HepG2 (cell line): ENCODE data around the gene SGCD. TPM values are rescaled to one million over a fixed set of nuclear protein-coding genes. Genes with fewer than 3 reads are reported as not detected.

ENCODE experiments used
- ATAC-seq: fragments of 200-7000 bp; cut with Tn5 transposase; 3 replicates; pipeline ENCODE4 v1.9.1; 2020; ENCODE audit warnings: mild to moderate bottlenecking, moderate library complexity
- BruUV-seq: library from RNA; stranded (reverse); fragments of 400-500 nt; replicated peaks from 2 replicates; lab custom pipeline; 2021; lab: Mats Ljungman, UMichigan
- CTCF ChIA-PET: fragments of 300-600 bp; formaldehyde crosslinking; extraction: SDS; loops from one replicate; lab custom pipeline; 2021; ENCODE audit warnings: low total read pairs, inconsistent platforms, low intra/inter-chr PET ratio; lab: Yijun Ruan, JAX
- POLR2A ChIA-PET: fragments of 350-600 bp; sonication (Branson Sonifier 250); formaldehyde crosslinking; loops from one replicate; lab custom pipeline; 2020; ENCODE audit warnings: antibody characterized with exemption, inconsistent platforms; lab: Yijun Ruan, JAX
- DNase-seq: peaks from one replicate; pipeline ENCODE4 v3.0.0-alpha.2; 2015; ENCODE audit warnings: low spot score
- FAIRE-seq: peaks from 3 replicates; lab custom pipeline; 2011; peaks lifted over from hg19 to GRCh38; lab: Jason Lieb, UNC
- H2AFZ ChIP-seq: one replicate; pipeline ENCODE4 v1.6.1; 2011; ENCODE audit warnings: low read length, inconsistent platforms
- H3K27ac ChIP-seq: fragments of 300-600 bp; 3 replicates; pipeline ENCODE4 v1.8.0; 2011; ENCODE audit warnings: mixed run types, mild to moderate bottlenecking, mixed read lengths, low read length, inconsistent platforms; ENCODE audit not compliant: insufficient read depth; ENCODE audit errors: extremely low read length
- H3K27me3 ChIP-seq, 2 experiments: fragments of 200-600 bp in 1 of 2; 2 replicates in 1 of 2; 3 replicates in 1 of 2; pipeline versions ENCODE4 v1.6.0 to v1.8.0; 2011; ENCODE audit warnings: low read length in 2 of 2, mild to moderate bottlenecking in 2 of 2, moderate library complexity in 2 of 2, inconsistent platforms in 1 of 2; ENCODE audit not compliant: insufficient read depth in 2 of 2, control insufficient read depth in 1 of 2
- H3K36me3 ChIP-seq, 2 experiments: fragments of 200-600 bp in 1 of 2; replicated peaks in 1 of 2; 2 replicates in 1 of 2; 3 replicates in 1 of 2; pipeline versions ENCODE4 v1.5.1 to v1.8.0; 2011; ENCODE audit warnings: low read length in 2 of 2, inconsistent platforms in 1 of 2; ENCODE audit not compliant: insufficient read depth in 2 of 2, control insufficient read depth in 1 of 2
- H3K4me1 ChIP-seq: 2 replicates; pipeline ENCODE4 v1.5.1; 2012; ENCODE audit warnings: low read length, inconsistent platforms; ENCODE audit not compliant: insufficient read depth
- H3K4me2 ChIP-seq: 2 replicates; pipeline ENCODE4 v1.6.0; 2011; ENCODE audit warnings: low read depth, low read length, inconsistent platforms
- H3K4me3 ChIP-seq, 3 experiments: fragments of 200-600 bp in 1 of 3; sonication (generic), shearing (Covaris generic) in 1 of 3; replicated peaks in 1 of 3; 2 replicates each; pipeline ENCODE4 v1.5.1; 2011 to 2016; ENCODE audit warnings: low read length in 3 of 3, inconsistent platforms in 2 of 3, low read depth in 2 of 3, mild to moderate bottlenecking in 2 of 3, control low read depth in 1 of 3, mixed read lengths in 1 of 3; ENCODE audit not compliant: insufficient read depth in 1 of 3
- H3K79me2 ChIP-seq: one replicate; pipeline ENCODE4 v1.6.1; 2011; ENCODE audit warnings: low read length, inconsistent platforms; ENCODE audit not compliant: insufficient read depth
- H3K9ac ChIP-seq: 2 replicates; pipeline ENCODE4 v1.6.0; 2011; ENCODE audit warnings: mild to moderate bottlenecking, low read depth, low read length, inconsistent platforms; ENCODE audit not compliant: insufficient read depth
- H3K9me3 ChIP-seq: 2 replicates; pipeline ENCODE4 v1.5.1; 2012; ENCODE audit warnings: mild to moderate bottlenecking, low read length
- H4K20me1 ChIP-seq: 2 replicates; pipeline ENCODE4 v1.6.0; 2011; ENCODE audit warnings: inconsistent platforms, mild to moderate bottlenecking, low read length, moderate library complexity; ENCODE audit not compliant: insufficient read depth
- ARID2 ChIP-seq: sonication (generic); formaldehyde crosslinking; IDR thresholded peaks from 2 replicates; pipeline ENCODE4 v1.8.1; 2022; ENCODE audit warnings: mild to moderate bottlenecking, missing genetic modification reagents, borderline replicate concordance
- CTCF ChIP-seq: sonication (generic); formaldehyde crosslinking; IDR thresholded peaks from 2 replicates; pipeline ENCODE4 v1.5.0; 2020; ENCODE audit warnings: mild to moderate bottlenecking, missing genetic modification reagents, moderate library complexity
- DNMT1 ChIP-seq: sonication (generic); formaldehyde crosslinking; IDR thresholded peaks from 2 replicates; pipeline ENCODE4 v1.5.1; 2020; ENCODE audit warnings: mild to moderate bottlenecking, missing genetic modification reagents
- E2F1 ChIP-seq: sonication (generic); formaldehyde crosslinking; IDR thresholded peaks from 2 replicates; pipeline ENCODE4 v1.5.0; 2020; ENCODE audit warnings: missing genetic modification reagents
- HNRNPLL ChIP-seq: fragments of 200-400 bp; formaldehyde crosslinking; IDR thresholded peaks from 2 replicates; pipeline ENCODE4 v1.6.1; 2017; ENCODE audit warnings: mild to moderate bottlenecking, low read depth, low read length; ENCODE audit not compliant: poor library complexity, severe bottlenecking
- HOXA5 ChIP-seq: sonication (generic); formaldehyde crosslinking; IDR thresholded peaks from 2 replicates; pipeline ENCODE4 v1.4.0; 2020; ENCODE audit warnings: missing genetic modification reagents
- NFIB ChIP-seq: sonication (generic); formaldehyde crosslinking; IDR thresholded peaks from 2 replicates; pipeline ENCODE4 v1.9.0; 2021; ENCODE audit warnings: missing genetic modification reagents, mild to moderate bottlenecking, borderline replicate concordance
- SMAD1 ChIP-seq: sonication (generic); formaldehyde crosslinking; IDR thresholded peaks from 2 replicates; pipeline ENCODE4 v1.4.0; 2020; ENCODE audit warnings: missing genetic modification reagents, low read depth, mild to moderate bottlenecking, borderline replicate concordance
- SMARCC2 ChIP-seq: fragments of 450-650 bp; IDR thresholded peaks from 2 replicates; pipeline ENCODE4 v1.6.1; 2017; ENCODE audit warnings: antibody characterized with exemption, mild to moderate bottlenecking
- SOX6 ChIP-seq, 2 experiments: fragments of 450-650 bp in 1 of 2; sonication (generic) in 1 of 2; formaldehyde crosslinking in 1 of 2; IDR thresholded peaks; 2 replicates each; pipeline versions ENCODE4 v1.4.0 to v1.6.1; 2017 to 2020; ENCODE audit warnings: antibody characterized with exemption in 1 of 2, mild to moderate bottlenecking in 1 of 2, missing genetic modification reagents in 1 of 2
- USF2 ChIP-seq, 2 experiments: sonication (generic) in 1 of 2; formaldehyde crosslinking in 1 of 2; IDR thresholded peaks; 2 replicates each; pipeline versions ENCODE4 v1.5.1 to v1.6.1; 2011 to 2020; ENCODE audit warnings: borderline replicate concordance in 1 of 2, low read depth in 1 of 2, low read length in 1 of 2, mild to moderate bottlenecking in 1 of 2, missing genetic modification reagents in 1 of 2, moderate library complexity in 1 of 2
- XRCC5 ChIP-seq: fragments of 200-400 bp; formaldehyde crosslinking; optimal IDR thresholded peaks from 2 replicates; pipeline ENCODE3; 2017; ENCODE audit warnings: mild to moderate bottlenecking, low read length
- ZFP62 ChIP-seq: sonication (generic); formaldehyde crosslinking; IDR thresholded peaks from 2 replicates; pipeline ENCODE4 v1.4.0; 2020; ENCODE audit warnings: missing genetic modification reagents
- ZFP82 ChIP-seq: sonication (generic); formaldehyde crosslinking; IDR thresholded peaks from 2 replicates; pipeline ENCODE4 v1.5.1; 2020; ENCODE audit warnings: mild to moderate bottlenecking, missing genetic modification reagents, borderline replicate concordance
- ZMYM2 ChIP-seq: sonication (generic); formaldehyde crosslinking; IDR thresholded peaks from 2 replicates; pipeline ENCODE4 v1.8.0; 2022; ENCODE audit warnings: mild to moderate bottlenecking, missing genetic modification reagents
- ZNF263 ChIP-seq: sonication (generic); formaldehyde crosslinking; IDR thresholded peaks from 2 replicates; pipeline ENCODE4 v1.4.0; 2020; ENCODE audit warnings: missing genetic modification reagents
- ZNF335 ChIP-seq: sonication (generic); formaldehyde crosslinking; IDR thresholded peaks from 2 replicates; pipeline ENCODE4 v1.4.0; 2020; ENCODE audit warnings: missing genetic modification reagents
- ZNF746 ChIP-seq: sonication (generic); formaldehyde crosslinking; IDR thresholded peaks from 2 replicates; pipeline ENCODE4 v1.8.0; 2022; ENCODE audit warnings: mild to moderate bottlenecking, missing genetic modification reagents
- WGBS: methylation state at CpG from one replicate; pipeline ENCODE4 v1.1.6; 2017; ENCODE audit warnings: low lambda C conversion rate; 5-methylcytosine and 5-hydroxymethylcytosine counted together
- in situ Hi-C: cut with HindIII; loops from 2 replicates; pipeline ENCODE4 v1.10.0; 2017; ENCODE audit warnings: low pct_unique_long_range_greater_than_20kb; ENCODE audit not compliant: extremely low pct_ligation_motif_present
- intact Hi-C: fragments of 100-400 bp; cut with micrococcal nuclease; formaldehyde crosslinking; loops from one replicate; pipeline ENCODE4 v1.10.0; 2022; ENCODE audit not compliant: unreplicated experiment
- polyA plus RNA-seq, 8 experiments: library from polyadenylated mRNA; depleted of rRNA in 3 of 8; stranded (reverse) in 7 of 8; unstranded in 1 of 8; fragments of >200 nt; fragmentation: Illumina TruSeq in 4 of 8; extraction: Trizol in 4 of 8; gene quantifications; 2 replicates each; pipeline versions ENCODE4 v1.2.1 to v1.2.3, GENCODE V29; 2011 to 2016; ENCODE audit warnings: low read depth in 4 of 8, missing spikeins in 1 of 8, mixed read lengths in 1 of 8; ENCODE audit not compliant: insufficient read depth in 1 of 8
- total RNA-seq, 5 experiments: library from RNA; depleted of rRNA; stranded (reverse); fragments of >200 nt; fragmentation: Illumina TruSeq; extraction: Trizol; gene quantifications; 2 replicates each; pipeline ENCODE4 v1.2.3, GENCODE V29; 2016; ENCODE audit warnings: low read depth in 1 of 5

Gene SGCD
- total and polyA plus RNA-seq, 2 of the 13 experiments (the other 11 are each of a cell fraction or from before 2014, with no cell fraction given): not detected

GRCh38 chr5:156686796-156687195, 359.8 kb downstream of the SGCD start (continued):
- TF ChIP-seq USF2 (IDR thresholded peaks at IDR 0.05; ENCODE audit: low read depth, low read length): no peak
- no peak for TF ChIP-seq USF2 (CRISPR knock-in tag; IDR thresholded peaks at IDR 0.05; ENCODE audit: borderline replicate concordance)
- no peak for TF ChIP-seq DNMT1 (CRISPR knock-in tag)

- no peaks in the 10 kb centered on the region for H3K27me3 ChIP-seq
- no peak for DNase-seq
- H3K27ac ChIP-seq: no peak overlapping the region
- H3K4me1 ChIP-seq: peaks cover 39% of the 10 kb centered on the region
- POLR2A ChIA-PET: no interaction called here
- no TSS peak for BruUV-seq
- 84% methylated on average over 8 of the region's 8 CpGs for WGBS
- CTCF ChIA-PET: no interaction called here
- no peak overlapping the region for H2AFZ ChIP-seq
- TF ChIP-seq HNRNPLL (no peak), HOXA5 (CRISPR knock-in tag) (no peak), ZNF746 (CRISPR knock-in tag) (no peak), ZFP82 (CRISPR knock-in tag) (no peak), ZMYM2 (no peak), SOX6 (IDR thresholded peaks at IDR 0.05) (no peak), SOX6 (CRISPR knock-in tag; IDR thresholded peaks at IDR 0.05) (no peak), ZNF335 (CRISPR knock-in tag) (no peak), ZFP62 (CRISPR knock-in tag) (no peak), SMAD1 (no peak), ARID2 (CRISPR knock-in tag) (no peak), E2F1 (CRISPR knock-in tag) (no peak), SMARCC2 (no peak), XRCC5 (no peak), NFIB (CRISPR knock-in tag) (no peak), ZNF263 (CRISPR knock-in tag) (no peak), CTCF (no peak)
- in situ Hi-C loops: loop anchor here (25.0 kb wide), 1 partner anchor 450 kb away; the partner anchor contains the start of gene MED7
- no peak overlapping the region for H3K4me3 ChIP-seq
- no peaks in the 10 kb centered on the region for H4K20me1 ChIP-seq
- H3K9me3 ChIP-seq: no peaks in the 10 kb centered on the region
- intact Hi-C loops: no loop called here
- H3K9ac ChIP-seq: no peak overlapping the region
- H3K36me3 ChIP-seq: no peaks in the 10 kb centered on the region
- no peak overlapping the region for H3K4me2 ChIP-seq
- no peaks in the 10 kb centered on the region for H3K79me2 ChIP-seq
- ATAC-seq: no peak
- FAIRE-seq: no peak
Observed at GRCh38 chr5:156687514-156687913, 360.6 kb downstream of the SGCD start.
